WTC11 (cell line): ENCODE data around the gene COL17A1. TPM values are rescaled to one million over a fixed set of nuclear protein-coding genes. Genes with fewer than 3 reads are reported as not detected.

ENCODE experiments used
- ATAC-seq: fragments of 200-7000 bp; cut with Tn5 transposase; 2 replicates; pipeline ENCODE4 v1.10.0; 2021; ENCODE audit warnings: mild to moderate bottlenecking, moderate library complexity
- CTCF ChIA-PET: fragments of 300-600 bp; sonication (Branson Sonifier 250); formaldehyde crosslinking; loops from one replicate; lab custom pipeline; 2021; ENCODE audit warnings: antibody characterized with exemption; lab: Charles Lee
- POLR2A ChIA-PET: fragments of 350-600 bp; sonication (Branson Sonifier 250); formaldehyde crosslinking; loops from one replicate; lab custom pipeline; 2021; ENCODE audit warnings: antibody characterized with exemption; lab: Charles Lee
- DNase-seq: peaks from one replicate; pipeline ENCODE4 v3.0.0; 2021; ENCODE audit warnings: low spot score
- H3K27ac Mint-ChIP-seq: 2 replicates; pipeline ENCODE4 v1.8.0; 2021; ENCODE audit warnings: mixed read lengths
- H3K27me3 Mint-ChIP-seq: 2 replicates; pipeline ENCODE4 v1.8.0; 2021; ENCODE audit warnings: low read depth, mild to moderate bottlenecking, moderate library complexity, mixed read lengths
- H3K36me3 Mint-ChIP-seq: 2 replicates; pipeline ENCODE4 v1.8.0; 2021; ENCODE audit warnings: mixed read lengths
- H3K4me1 Mint-ChIP-seq: 2 replicates; pipeline ENCODE4 v1.8.0; 2022; ENCODE audit warnings: mixed read lengths
- H3K4me3 Mint-ChIP-seq: 2 replicates; pipeline ENCODE4 v1.8.0; 2021; ENCODE audit warnings: mild to moderate bottlenecking, moderate library complexity, mixed read lengths
- H3K9me3 Mint-ChIP-seq: 2 replicates; pipeline ENCODE4 v1.8.0; 2021; ENCODE audit warnings: mixed read lengths
- AFF4 ChIP-seq: sonication (generic); formaldehyde crosslinking; IDR thresholded peaks from 2 replicates; pipeline ENCODE4 v1.8.1; 2023; ENCODE audit warnings: mild to moderate bottlenecking, missing genetic modification reagents, borderline replicate concordance
- ATF1 ChIP-seq: sonication (generic); formaldehyde crosslinking; IDR thresholded peaks from 2 replicates; pipeline ENCODE4 v1.8.1; 2023; ENCODE audit warnings: mild to moderate bottlenecking, moderate library complexity, missing genetic modification reagents
- ATF2 ChIP-seq: sonication (generic); formaldehyde crosslinking; IDR thresholded peaks from 2 replicates; pipeline ENCODE4 v1.8.1; 2022; ENCODE audit warnings: low read depth, missing genetic modification reagents, borderline replicate concordance
- ATF3 ChIP-seq: sonication (generic); formaldehyde crosslinking; conservative IDR thresholded peaks from 2 replicates; pipeline ENCODE4 v1.8.1; 2022; ENCODE audit warnings: mild to moderate bottlenecking, missing genetic modification reagents
- FOXJ3 ChIP-seq: sonication (generic); formaldehyde crosslinking; IDR thresholded peaks from 2 replicates; pipeline ENCODE4 v1.9.0; 2021; ENCODE audit warnings: missing genetic modification reagents, mild to moderate bottlenecking, borderline replicate concordance
- FOXP4 ChIP-seq: sonication (generic); formaldehyde crosslinking; IDR thresholded peaks from 2 replicates; pipeline ENCODE4 v1.8.0; 2022; ENCODE audit warnings: mild to moderate bottlenecking, missing genetic modification reagents
- GABPB1 ChIP-seq: sonication (generic); formaldehyde crosslinking; IDR thresholded peaks from 2 replicates; pipeline ENCODE4 v1.8.1; 2023; ENCODE audit warnings: mild to moderate bottlenecking, missing genetic modification reagents
- IRF1 ChIP-seq: sonication (generic); formaldehyde crosslinking; IDR thresholded peaks from 2 replicates; pipeline ENCODE4 v1.8.0; 2023; ENCODE audit warnings: missing genetic modification reagents
- JAZF1 ChIP-seq: fragments of 250-450 bp; sonication (Bioruptor Pico); IDR thresholded peaks from 2 replicates; pipeline ENCODE4 v1.9.0; 2021; ENCODE audit warnings: moderate library complexity, mild to moderate bottlenecking, inconsistent platforms
- MAX ChIP-seq: sonication (generic); formaldehyde crosslinking; IDR thresholded peaks from 2 replicates; pipeline ENCODE4 v1.8.0; 2022; ENCODE audit warnings: mild to moderate bottlenecking, missing genetic modification reagents
- NFYB ChIP-seq: sonication (generic); formaldehyde crosslinking; conservative IDR thresholded peaks from 2 replicates; pipeline ENCODE4 v1.8.0; 2022; ENCODE audit warnings: low read depth, missing genetic modification reagents
- SOX15 ChIP-seq: fragments of 250-450 bp; sonication (Bioruptor Pico); IDR thresholded peaks from 2 replicates; pipeline ENCODE4 v1.9.0; 2021; ENCODE audit warnings: mild to moderate bottlenecking
- TCF7 ChIP-seq: sonication (generic); formaldehyde crosslinking; IDR thresholded peaks from 2 replicates; pipeline ENCODE4 v1.8.0; 2022; ENCODE audit warnings: mild to moderate bottlenecking, low read depth, missing genetic modification reagents, moderate library complexity
- TEAD1 ChIP-seq: sonication (generic); formaldehyde crosslinking; IDR thresholded peaks from 2 replicates; pipeline ENCODE4 v1.8.0; 2022; ENCODE audit warnings: mild to moderate bottlenecking, missing genetic modification reagents
- TP53 ChIP-seq: sonication (generic); formaldehyde crosslinking; IDR thresholded peaks from 2 replicates; pipeline ENCODE4 v1.8.1; 2023; ENCODE audit warnings: mild to moderate bottlenecking, missing genetic modification reagents
- ZBTB43 ChIP-seq: sonication (generic); formaldehyde crosslinking; IDR thresholded peaks from 2 replicates; pipeline ENCODE4 v1.8.1; 2023; ENCODE audit warnings: mild to moderate bottlenecking, missing genetic modification reagents
- ZNF121 ChIP-seq: sonication (generic); formaldehyde crosslinking; IDR thresholded peaks from 2 replicates; pipeline ENCODE4 v1.8.0; 2023; ENCODE audit warnings: missing genetic modification reagents
- ZNF219 ChIP-seq: sonication (generic); formaldehyde crosslinking; IDR thresholded peaks from 2 replicates; pipeline ENCODE4 v1.8.0; 2023; ENCODE audit warnings: missing genetic modification reagents, mild to moderate bottlenecking, borderline replicate concordance
- ZNF396 ChIP-seq: fragments of 250-450 bp; sonication (Bioruptor Pico); IDR thresholded peaks from 2 replicates; pipeline ENCODE4 v1.8.0; 2021; ENCODE audit warnings: mild to moderate bottlenecking, moderate library complexity, borderline replicate concordance
- ZNF671 ChIP-seq: fragments of 250-450 bp; sonication (Bioruptor Pico); IDR thresholded peaks from 2 replicates; pipeline ENCODE4 v1.8.0; 2021; ENCODE audit warnings: mild to moderate bottlenecking
- total RNA-seq: library from RNA; stranded (reverse); gene quantifications from 3 replicates; pipeline ENCODE4 v1.2.3, GENCODE V29; 2021

The COL17A1 gene
- total RNA-seq, 1 experiment from 2014 or later = 1.5 TPM

GRCh38 chr10:103991393-103992128 is 94.1 kb downstream of the COL17A1 start:
- ChIA-PET CTCF (interaction anchor here (1.4 kb wide), 1 partner anchor 103 kb away, joined by 4 read pairs; no protein-coding TSS in a partner anchor), POLR2A (no interaction called here)
- Mint-ChIP-seq H3K27me3 (no peaks in the 10 kb centered on the region), H3K27ac (no peak overlapping the region), H3K4me3 (no peak overlapping the region), H3K9me3 (no peaks in the 10 kb centered on the region), H3K36me3 (0 out of 2 replicates have a peak, but pooled peaks cover under 1% of the 10 kb centered on the region), H3K4me1 (no peaks in the 10 kb centered on the region)
- no peak for TF ChIP-seq TCF7 (CRISPR knock-in tag)
- DNase-seq = no peak
- no peak for ATAC-seq

- Mint-ChIP-seq H3K36me3 (no peaks in the 10 kb centered on the region), H3K4me1 (no peaks in the 10 kb centered on the region), H3K4me3 (no peak overlapping the region)
- ATAC-seq (no peak), DNase-seq (no peak)
- POLR2A ChIA-PET = no interaction called here
- TF ChIP-seq GABPB1 (CRISPR knock-in tag) = no peak
- no peak for TF ChIP-seq FOXP4 (CRISPR knock-in tag)
- TF ChIP-seq TP53 (CRISPR knock-in tag) = no peak
- no peak for TF ChIP-seq JAZF1 (CRISPR knock-in tag)
- no peak for TF ChIP-seq ZNF121 (CRISPR knock-in tag)
- TF ChIP-seq FOXJ3 (CRISPR knock-in tag) = no peak
- TF ChIP-seq NFYB (CRISPR knock-in tag) = no peak
- no peak for TF ChIP-seq MAX
- no peak for TF ChIP-seq ZNF671 (CRISPR knock-in tag)
- no peak for TF ChIP-seq ZNF219
- TF ChIP-seq SOX15 (CRISPR knock-in tag) = no peak
- no peak for TF ChIP-seq AFF4 (CRISPR knock-in tag)
- no peak for TF ChIP-seq ATF3 (CRISPR knock-in tag)
- no peak for TF ChIP-seq ZNF396 (CRISPR knock-in tag)
- no peak for TF ChIP-seq ZBTB43 (CRISPR knock-in tag)
- TF ChIP-seq ATF1 (CRISPR knock-in tag) = no peak
- TF ChIP-seq ATF2 (CRISPR knock-in tag) = no peak
- TF ChIP-seq TEAD1 (CRISPR knock-in tag) = no peak
- TF ChIP-seq IRF1 = no peak
- TF ChIP-seq, all 79 proteins: peak for 0
- Mint-ChIP-seq H3K27ac (no peak overlapping the region), H3K27me3 (no peaks in the 10 kb centered on the region), H3K9me3 (no peaks in the 10 kb centered on the region)
- CTCF ChIA-PET = no interaction called here
These were observed 95.1 kb downstream of the COL17A1 start for GRCh38 chr10:103990531-103990930.
